Retina (tissue), 1 donor: ENCODE measurements around the gene RBM4B.
"Not testable (repeated sequence)": the region's sequence is repeated elsewhere in the genome, so short reads cannot be mapped to it uniquely, and the experiment has no call there.

Experiments used
- DNase-seq: peaks from one replicate; pipeline ENCODE4 v3.0.0-alpha.2; 2016

RBM4B gene

DNA sequence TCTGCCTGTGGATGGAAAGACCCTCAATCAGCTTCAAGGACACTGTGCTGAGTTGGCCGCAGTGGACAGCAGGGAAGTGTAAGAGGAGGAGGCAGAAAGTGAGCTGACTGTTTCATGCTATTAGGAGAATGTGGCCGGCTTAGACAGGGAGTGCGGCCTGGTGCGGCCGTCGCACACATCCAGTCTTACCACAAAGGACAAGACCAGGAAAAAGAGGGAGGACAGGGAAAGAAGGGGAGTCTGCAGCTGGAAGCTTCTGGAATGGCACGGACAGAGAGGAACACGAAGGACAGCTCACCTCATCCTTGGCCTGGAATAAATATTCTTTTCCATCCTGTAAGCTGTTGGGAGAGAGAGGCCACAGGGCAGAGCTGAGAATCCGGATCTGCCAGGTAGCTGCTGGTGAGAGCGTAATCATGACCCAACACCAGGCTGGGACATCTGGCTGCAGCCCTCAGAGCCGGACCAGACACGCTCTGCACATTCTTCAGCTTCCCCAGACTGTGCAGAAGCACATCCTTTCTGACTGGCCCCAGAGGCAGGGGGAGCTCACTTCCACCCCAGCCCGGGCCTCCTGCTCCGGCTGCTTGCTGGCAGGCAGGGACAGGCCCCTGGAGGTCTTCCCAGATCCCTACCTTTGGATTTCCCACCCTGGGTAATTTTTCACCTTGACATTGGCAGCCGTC, 8.6 kb upstream of the RBM4B start:
- no peak for DNase-seq

DNA sequence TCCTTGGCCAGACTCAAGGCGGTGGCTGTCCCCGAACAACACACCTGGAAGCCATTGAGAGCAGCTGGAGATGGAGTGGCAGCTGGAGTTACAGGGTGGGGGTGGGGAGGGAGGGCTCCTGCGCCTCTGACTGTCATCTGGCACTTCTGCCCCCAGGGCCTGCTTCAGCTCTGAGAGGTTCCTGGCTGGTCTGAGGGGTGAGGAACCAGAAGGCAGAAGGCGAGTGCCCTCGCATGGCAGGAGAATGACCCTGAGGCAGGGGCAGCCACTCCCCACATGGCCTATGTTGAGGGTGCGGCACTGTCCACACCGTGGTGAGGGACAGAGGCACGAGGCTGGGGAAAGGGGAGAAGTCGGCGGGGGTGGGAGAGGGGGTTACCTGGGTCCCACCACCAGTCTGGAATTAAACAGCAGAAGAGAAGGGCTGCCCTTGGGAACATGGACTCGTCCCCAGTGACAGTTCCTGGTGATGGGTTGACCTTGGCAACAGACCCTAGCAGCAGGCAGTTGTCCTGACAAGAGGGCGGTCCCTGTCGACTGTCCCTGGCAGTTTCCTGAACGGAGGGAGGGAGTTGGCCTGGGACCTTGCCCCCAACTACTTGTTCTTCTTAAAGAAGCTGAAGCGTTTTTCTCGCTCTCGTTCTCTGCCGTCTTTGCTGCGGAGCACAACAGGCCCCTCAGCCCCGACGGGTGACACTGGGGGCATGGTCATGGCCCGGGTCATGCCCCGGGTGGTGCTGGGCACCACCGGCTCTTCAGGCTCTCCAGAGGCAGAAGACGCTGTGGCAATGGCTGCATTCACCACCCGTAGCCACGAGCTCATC, 7.8 kb upstream of the RBM4B start:
- no peak for DNase-seq

DNA sequence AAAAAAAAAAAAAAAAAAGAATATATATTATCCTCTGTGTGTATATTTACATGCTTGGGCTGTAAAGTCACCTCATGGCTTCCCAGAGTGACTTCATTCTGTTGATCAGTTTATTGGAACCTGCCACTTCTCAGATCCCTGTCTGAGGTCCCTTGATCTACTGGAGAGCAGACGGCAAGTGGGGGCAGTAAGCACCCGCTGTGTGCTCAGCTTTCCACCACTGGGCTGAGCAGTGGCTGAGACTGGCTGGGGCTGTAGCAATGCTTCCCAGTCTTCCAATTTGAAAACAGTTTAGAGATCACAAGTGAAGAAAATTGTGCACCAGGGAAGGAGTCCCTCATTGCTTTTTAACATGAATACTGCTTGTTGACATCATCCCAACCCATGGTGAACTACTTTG, 6.9 kb upstream of the RBM4B start:
- no peak for DNase-seq

DNA sequence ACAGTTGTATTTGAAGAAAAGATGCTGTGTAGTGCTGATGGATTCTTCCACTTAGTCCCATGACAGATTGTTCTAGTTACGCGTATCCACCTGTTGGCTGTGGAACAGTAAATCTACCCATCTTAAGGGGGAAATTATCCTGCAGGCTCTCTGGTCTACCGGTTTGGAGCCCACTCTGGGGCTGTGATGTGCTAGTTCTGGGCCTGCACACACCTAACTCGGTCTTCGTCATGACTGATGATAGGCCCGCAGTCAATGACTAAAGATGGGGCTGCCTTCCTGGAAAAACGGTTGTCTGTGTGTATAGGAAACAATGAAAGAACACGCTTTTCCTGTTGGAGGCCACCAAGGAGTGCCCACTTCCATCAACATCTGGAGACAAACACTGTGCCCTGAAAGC, 6.2 kb upstream of the RBM4B start:
- DNase-seq = no peak

DNA sequence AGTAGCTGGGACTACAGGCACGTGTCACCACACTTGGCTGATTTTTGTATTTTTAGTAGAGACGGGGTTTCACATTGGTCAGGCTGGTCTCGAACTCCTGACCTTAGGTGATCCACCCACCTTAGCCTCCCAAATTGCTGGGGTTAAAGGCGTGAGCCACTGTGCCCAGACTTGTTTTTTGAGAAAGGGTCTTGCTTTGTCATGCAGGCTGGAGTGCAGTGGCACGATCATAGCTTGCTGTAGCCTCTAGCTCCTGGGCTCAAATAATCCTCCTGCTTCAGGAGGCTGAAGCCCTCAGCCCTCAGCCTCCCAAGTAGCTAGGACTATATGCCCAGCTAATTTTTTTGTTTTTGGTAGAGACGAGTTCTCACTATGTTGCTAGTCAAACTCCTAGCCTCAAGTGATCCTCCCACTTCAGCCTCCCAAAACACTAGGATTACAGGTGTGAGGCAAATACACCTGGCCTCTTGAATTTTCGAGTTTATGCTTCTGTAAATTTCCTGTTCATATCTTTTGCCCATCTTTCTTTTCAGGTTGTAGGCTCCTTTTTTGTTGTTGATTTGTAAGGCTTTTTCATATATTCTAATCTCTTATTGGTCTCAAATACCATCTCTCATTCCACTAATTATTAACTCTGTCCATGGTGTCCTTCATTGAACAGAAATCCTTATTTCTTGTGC, 3.4 kb upstream of the RBM4B start:
- DNase-seq = no peak

DNA sequence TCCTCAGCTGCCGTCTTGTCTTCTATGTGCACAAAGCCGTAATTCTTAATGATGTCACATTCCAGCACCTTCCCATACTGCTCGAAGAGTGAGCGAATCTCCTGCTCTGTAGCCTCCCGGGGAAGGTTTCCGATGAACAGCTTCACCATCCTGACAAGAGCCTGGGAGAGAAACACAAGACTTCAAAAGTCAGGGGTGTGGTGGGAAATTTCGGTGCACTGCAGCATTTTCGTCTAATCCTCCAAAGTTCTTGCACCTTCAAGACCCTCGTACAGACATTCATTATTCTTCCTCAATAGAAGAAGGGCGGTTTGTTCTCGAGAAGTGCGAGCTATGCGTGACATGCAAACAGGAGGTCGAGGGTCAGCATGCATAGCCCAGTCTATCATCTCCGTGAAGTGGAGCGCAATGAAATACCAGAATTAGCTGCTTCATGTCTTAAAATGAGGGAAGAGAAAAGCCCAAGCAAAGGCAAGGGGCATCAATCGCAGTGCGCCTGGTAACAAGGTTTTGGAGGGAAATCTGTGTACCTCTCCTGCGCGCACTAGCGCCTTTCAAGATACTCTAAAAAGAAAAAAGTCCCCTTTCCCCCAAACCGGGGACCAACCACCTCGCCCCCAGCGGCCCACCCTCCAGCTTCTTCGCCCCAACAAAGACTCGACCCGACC, 622 bp downstream of the RBM4B start:
- no peak for DNase-seq

DNA sequence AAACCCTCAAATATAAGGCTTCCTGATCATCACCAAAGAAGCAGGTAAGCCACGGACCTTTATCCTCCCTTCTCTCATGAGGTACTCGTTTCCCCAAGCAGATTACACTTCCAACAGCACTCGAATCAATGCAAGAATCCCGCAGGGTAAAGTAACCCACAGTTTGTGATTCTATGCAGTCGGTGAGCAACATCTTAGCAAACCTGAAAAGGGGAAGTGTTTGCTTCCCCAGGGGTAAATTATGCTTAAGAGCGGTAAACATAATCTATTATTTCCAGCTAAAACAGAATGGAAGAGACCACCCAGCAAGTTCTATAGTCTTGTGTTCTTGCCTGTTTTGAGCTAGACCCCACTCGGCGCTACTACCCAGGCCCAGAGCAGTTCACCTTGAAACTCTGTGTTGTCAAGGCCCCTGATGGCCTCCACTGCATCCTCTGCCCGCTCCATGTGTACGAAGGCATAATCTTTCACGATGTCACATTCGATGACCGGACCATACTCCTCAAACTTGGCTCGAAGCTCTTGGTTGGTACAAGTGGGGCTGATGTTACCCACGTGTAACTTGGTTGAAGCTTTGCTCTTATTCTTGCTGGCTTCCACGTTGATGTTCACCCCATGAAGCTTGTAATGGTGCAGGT, 1.3 kb downstream of the RBM4B start:
- DNase-seq = peak; percentile 12

DNA sequence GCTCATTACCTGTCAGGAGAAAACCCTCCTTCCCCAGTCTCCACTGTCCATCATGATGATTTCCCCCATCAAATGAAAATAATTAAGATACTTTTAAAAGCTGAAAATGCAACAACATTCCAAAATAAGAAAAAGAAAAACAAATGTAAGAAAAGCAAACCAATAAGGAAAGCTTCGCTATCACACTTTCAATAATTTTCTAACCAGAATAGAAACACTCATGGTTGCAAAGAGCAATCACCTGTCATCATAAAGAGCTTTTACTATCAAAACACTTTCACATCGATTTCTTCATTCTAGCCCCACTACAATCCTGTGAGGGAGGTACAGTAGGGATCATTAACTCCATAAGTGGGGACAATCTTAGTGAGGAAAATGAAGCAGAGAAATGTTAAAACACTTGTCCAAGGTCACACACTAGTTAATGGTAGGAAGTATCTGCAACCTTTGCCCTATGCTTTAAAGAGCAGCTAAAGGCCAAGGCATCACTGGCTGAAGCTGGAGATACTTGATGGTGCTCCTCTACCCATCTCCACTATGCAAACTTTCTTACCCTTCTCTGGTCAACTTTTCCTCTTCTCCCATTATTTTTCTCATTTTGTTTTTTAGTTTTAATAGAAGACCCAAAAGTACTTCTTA, 2.6 kb downstream of the RBM4B start:
- DNase-seq = no peak

DNA sequence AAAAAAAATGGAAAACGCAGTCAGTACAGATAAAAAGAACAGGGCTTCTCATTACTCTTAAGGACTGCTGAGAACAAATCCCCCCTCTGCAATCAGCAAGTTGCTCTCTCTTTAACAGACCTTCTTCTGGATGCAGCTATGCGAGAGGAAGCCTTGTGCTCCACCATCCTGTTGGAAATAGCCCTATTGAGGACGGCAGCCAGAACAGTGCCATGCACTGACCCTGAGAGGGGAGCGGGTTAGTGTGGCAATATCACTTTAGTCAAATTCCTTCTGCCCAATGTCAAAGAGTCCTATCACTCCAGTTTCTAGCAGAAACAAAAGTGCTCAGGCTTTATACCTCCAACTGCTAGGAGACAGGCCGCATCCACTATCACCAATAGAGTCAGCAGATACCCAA, 6.9 kb downstream of the RBM4B start:
- no peak for DNase-seq

DNA sequence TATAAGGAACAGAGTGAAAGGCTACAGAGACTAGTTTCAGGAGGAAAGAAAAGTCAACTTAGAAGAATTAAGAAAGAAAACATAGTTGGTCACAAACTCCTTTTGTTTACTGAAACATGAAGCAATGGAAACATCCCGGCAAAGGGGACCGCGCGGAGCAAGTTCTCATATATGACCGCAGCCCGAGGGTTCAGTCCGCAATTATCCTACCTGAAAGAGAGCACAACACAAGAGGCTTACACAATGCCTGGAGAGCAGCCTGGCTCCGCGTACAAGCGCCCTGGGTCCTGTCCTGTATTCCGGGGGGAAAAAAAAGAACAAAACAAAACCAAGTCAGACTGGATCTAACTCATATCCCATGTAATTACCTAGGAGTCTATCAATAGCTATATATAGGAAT, 12.3 kb downstream of the RBM4B start:
- DNase-seq = no peak

DNA sequence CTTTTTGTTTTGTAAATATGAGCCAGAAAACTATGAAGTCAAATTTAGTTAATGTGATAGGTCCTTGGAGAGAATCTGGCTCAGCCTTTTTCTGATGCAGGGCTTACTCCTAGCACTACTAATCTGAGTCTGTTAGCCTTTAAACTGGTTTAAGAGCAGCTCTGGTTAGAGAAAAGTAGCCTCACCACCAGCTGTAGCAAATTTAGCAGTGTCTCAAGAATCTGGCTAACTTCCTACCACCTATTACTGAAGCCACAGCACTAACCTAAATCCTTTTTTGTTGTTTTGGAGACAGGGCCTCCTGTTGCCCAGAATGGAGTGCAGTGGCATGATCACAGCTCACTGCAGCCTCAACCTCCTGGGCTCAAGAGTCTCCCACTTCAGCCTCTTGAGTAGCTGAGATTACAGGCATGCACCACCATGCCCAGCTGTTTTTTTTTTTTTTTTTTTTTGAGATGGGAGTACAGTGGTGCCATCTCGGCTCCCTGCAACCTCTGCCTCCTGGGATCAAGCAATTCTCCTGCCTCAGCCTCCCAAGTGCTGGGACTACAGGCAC, 13.9 kb downstream of the RBM4B start:
- no peak for DNase-seq

DNA sequence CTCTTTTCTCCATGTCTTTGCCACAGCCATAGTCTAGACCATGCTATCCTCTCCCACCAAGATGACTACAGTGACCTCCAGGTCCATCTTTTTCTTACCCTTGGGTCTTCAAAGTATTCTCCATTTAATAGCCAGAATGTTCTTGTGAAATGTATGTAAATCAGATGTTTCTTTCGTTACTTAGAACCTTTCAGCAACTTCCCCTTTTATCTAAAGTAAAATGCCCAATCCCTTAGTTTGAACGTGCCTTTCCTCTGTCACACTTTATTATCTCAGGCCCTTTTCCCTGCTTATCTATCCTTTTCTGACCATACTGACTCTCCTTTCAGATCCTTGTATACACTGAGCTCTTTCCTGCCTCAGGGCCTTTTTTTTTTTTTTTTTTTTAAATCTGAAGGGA, 17.9 kb downstream of the RBM4B start:
- DNase-seq = no peak

DNA sequence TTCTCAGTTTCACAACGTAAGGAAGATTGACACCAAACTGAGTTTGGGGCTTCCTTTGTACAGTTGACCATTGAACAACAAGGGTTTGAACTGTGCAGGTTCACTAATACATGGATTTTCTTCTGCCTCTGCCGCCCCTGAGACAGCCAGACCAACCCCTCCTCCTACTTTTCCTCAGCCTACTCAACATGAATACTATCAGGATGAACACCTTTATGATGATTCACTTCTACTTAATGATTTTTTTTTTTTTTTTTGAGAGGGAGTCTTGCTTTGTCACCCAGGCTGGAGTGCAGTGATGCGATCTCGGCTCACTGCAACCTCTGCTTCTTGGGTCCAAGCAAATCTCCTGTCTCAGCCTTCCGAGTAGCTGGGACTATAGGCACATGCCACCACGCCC, 24.6 kb downstream of the RBM4B start:
- no peak for DNase-seq

DNA sequence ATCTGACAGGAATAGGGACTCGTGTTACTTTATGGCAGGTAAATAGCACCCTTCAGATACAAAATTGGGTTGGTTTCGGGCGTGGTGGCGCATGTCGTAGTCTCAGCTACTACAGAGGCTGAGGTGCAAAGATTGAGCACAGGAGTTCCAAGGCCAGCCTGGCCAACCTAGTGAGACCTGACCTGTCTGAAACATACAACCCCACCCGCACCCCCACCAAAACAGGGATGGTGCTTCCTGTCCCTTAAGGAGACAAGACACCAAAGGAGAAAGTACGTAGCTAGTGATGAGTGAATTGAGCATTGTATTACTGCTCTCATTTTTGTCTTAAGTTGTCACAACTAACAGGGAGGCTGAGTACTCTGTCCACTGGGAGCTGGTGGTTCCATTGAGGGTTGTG, 25.0 kb downstream of the RBM4B start:
- DNase-seq = no peak

DNA sequence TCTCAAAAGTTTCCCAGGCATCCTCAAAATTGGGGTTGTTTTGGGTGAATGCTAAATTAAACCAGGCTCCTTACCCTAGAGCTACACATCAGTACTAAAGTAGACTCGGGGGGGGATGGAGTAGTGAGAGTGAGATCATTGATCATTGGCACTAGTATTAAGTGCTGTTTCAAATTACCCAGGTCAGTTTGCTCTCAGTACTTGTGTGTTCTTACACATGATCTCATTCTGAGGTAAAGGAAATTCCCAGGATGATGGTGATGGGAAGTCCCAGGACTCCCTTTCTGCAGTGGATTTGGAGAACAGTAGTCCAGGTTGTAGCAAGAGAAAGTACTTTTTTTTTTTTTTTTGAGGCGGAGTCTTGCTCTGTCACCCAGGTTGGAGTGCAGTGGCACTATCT, 26.7 kb downstream of the RBM4B start:
- DNase-seq = no peak

DNA sequence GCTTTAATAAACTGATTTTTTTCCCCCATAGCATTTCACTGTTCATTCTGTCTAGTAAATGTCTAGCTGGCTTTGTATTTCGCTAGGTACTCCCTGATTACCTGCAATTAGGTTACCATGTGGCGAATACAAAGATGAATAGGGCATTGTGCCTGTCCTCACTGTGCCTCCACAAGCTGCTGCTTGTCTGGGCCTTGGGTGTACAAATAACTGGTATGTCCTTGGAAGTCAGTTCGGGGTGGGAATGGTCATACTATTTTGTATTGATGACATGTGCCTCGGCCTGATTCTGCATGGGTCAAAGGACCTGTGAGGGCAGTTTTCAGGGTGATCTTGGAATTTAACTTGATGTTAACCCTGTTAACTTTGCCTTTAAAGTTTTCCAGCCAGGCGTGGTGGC, 27.8 kb downstream of the RBM4B start:
- no peak for DNase-seq

DNA sequence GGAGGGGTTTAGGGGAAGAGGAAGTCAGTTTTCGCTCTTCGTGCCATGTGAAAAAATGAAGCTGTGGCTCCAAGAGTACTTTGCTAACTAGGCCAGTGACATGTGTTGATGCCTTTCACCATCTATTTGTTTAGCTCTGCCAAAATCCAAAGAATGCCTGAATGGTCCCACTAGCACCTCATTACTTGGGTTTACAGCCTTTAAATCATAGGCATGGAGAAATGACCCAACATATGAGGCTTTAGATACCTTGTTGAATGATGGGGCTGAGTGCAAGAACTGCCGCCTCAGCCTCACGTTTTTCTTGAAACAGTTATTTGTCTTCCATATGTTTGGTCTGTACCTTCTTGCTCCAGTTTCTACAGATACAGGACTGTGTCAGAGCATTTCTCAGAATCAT, 30.9 kb downstream of the RBM4B start:
- no peak for DNase-seq

DNA sequence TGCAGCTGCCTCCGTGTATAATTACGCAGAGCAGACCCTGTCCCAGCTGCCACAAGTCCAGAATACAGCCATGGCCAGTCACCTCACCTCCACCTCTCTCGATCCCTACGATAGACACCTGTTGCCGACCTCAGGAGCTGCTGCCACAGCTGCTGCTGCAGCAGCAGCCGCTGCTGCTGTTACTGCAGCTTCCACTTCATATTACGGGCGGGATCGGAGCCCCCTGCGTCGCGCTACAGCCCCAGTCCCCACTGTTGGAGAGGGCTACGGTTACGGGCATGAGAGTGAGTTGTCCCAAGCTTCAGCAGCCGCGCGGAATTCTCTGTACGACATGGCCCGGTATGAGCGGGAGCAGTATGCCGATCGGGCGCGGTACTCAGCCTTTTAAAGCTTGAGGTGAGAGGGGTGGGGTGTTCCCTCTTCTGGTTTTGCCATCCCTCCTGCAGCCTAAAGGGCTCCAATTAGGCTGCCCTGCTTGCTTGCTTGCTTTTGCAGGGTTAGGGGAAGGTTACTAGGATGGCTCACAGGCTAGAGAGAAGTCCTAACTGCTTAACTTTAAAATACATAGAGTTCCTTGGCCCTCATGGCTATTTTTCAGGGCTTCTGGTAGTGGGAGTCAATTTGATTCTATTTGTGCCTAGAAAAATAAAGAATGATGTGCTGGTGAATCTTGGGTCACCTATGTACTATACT, 33.8 kb downstream of the RBM4B start:
- DNase-seq = no peak

DNA sequence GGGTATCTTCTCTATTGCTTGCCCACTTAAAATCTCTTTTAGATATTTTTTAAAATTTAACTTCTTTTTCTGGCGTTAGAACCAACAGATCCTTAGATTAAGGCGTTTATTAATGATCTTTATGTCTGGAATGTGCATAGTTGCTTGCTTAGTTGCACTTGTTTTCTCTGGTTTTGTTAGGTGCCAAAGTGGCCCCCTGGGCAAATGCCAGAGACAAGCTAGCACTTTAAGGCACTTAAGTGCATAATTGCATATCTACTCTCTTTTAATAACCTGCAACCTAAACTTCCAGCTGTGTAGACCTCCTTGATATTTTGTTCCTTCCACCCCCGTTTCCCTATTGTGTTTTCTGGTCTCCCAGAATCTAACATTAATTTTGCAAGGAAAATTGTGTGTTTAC, 35.9 kb downstream of the RBM4B start:
- DNase-seq = no peak

DNA sequence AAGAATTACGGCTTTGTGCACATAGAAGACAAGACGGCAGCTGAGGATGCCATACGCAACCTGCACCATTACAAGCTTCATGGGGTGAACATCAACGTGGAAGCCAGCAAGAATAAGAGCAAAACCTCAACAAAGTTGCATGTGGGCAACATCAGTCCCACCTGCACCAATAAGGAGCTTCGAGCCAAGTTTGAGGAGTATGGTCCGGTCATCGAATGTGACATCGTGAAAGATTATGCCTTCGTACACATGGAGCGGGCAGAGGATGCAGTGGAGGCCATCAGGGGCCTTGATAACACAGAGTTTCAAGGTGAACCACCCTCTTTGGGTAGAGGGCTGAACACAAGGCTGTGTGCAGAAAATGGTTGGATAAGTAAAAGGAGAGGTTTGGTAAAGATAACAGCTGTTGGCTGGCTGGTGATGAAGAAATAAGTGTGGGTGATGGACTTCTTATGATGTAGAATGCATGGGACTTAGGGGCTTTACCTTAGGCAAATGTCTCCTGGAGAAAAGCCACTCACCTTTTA, 37.8 kb downstream of the RBM4B start:
- DNase-seq = not testable (repeated sequence)
